Superior temporal gyrus (tissue), 1 donor: Measurements from ENCODE around the gene GYPA.
"Not testable (repeated sequence)": the region's sequence is repeated elsewhere in the genome, so short reads cannot be mapped to it uniquely, and the experiment has no call there.

ENCODE experiments used
- DNase-seq: peaks from one replicate; pipeline ENCODE4 v3.0.0-alpha.2; 2016; ENCODE audit errors: extremely low spot score

GYPA gene

DNA sequence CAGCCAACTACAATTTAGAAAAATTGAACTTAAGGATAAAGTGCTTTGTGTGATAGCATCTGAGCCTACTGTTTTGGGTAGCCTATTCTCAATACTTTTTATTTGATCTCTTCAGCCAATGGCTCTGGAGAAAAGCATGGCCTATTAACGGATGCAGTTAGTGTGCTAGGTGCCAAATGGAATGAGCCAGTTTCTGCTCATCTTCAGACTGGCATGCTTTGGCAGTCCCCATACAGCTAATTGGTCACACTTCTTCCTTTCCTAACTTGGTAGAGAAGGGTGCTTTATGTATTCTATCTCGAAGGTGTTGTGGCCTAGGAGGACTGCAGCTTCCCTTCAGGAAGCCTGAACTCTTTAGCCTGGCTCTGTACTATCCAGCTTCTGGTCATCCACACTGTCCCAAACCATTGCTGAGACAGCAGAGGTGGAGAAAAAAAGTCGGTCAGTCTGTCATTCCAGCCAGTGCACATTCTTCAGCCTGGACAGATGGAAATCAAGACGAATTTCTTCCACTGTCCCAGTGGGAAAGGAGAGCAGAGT, 11.1 kb downstream of the GYPA start:
- DNase-seq = not testable (repeated sequence)

DNA sequence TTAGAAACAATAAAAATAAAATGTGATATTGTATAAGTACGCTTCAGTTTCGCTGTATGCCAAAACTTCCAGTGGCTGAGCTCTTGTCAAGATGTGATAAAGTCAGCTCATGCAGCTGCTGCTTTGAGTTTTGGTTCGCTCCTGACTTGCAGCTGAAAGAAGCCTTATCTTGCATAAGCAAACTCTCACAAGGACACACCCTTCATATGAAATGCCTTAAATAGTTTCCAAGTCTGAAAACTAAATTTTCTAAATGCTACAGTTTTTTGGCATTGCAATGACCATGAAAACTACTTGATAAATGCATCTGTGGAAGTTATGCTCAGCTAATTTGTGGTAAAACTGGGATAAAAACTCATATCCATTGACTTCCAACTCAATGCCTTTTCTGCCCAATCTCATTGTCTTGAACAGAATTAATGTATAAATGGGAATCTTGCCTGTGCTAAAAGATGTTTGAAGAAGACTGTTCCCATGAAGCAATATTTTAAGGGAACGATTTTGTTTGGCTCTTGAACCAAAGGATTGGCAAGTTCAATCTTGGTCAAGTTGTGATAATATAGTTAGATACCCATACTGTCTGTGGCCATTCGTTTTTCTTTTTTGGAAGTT, 11.7 kb downstream of the GYPA start:
- DNase-seq = not testable (repeated sequence)

DNA sequence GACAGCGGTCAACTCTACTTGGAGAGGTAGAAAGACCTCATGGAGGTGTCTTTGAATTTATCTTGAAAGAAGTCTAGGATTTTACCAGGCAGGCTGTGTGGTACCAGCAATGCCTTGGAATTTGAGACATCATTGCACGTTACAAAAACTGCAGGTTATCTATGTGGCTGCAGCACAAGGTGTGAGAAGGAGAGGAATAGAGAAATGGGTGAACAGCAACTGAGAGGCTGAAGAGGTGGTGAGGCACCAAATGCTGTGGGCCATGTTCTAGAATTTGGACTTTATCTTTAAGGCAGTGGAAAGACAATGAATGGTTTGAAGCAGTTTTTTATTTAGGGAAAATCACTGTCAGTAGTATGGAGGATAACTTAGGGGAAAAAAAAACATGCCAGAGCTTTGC, 15.4 kb downstream of the GYPA start:
- not testable (repeated sequence) for DNase-seq

DNA sequence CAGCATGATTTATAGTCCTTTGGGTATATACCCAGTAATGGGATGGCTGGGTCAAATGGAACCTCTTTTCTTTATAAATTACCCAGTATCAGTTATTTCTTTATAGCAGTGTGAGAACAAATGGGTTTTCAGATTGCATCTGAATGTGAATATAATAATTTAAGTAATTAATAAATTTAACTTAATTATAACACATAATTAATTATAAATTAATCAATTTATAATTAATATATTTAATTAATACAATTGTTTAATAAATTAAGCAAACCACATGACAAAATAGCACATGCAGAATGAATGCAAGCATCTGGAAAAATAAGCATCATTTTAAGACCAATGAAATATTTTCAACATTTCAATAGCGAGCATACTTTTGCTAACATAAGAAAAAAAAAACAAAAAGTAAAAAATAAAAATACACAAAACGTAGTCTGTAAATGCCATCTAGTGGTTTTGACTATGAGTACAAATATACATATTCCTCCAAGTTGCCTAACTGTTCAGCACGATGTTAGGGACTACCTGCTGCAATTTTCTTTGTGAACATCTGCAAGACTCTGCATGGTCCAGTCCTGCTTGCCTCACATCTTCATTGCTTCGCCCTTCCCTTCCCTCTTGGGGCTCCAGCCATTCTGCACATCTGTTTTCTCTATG, 16.4 kb downstream of the GYPA start:
- not testable (repeated sequence) for DNase-seq

- DNase-seq = not testable (repeated sequence)
Observed at GRCh38 chr4:144123269-144123668, 17.2 kb downstream of the GYPA start.

- not testable (repeated sequence) for DNase-seq
Observed at GRCh38 chr4:144119752-144120151, 20.8 kb downstream of the GYPA start.

- no peak for DNase-seq
Observed at GRCh38 chr4:144115519-144115918, 25.0 kb downstream of the GYPA start.

- no peak for DNase-seq
Observed at GRCh38 chr4:144113546-144113945, 27.0 kb downstream of the GYPA start.

DNA sequence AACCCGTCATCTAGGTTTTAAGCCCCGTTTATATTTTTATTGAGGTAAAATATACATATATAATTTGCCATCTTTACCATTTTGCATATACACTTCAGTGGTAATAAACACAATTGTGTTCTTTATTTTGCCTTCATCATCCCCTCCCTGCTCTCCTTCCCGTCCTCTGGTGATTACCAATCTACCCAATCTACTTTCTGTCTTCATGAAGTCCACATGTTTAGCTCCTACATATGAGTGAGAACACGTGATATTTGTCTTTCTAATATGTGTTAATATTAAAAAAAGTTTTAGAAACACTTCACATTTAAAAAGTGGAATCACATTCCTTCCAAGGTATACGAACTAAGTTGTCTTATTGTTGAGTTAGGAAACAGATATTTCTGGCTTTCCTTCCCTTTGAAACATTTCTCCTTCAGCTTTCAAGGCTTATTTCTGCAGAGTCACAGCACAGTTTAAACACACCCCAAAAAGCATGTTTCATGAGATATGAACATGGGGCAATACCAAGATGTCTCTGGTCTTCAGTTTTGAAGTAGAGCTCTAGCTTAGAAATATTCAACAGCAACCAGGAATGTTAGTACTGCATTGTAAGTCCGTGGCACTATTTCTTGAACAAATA, 35.9 kb downstream of the GYPA start:
- DNase-seq = no peak

GRCh38 chr4:144097776-144098175, 42.7 kb downstream of the GYPA start:
- not testable (repeated sequence) for DNase-seq

DNA sequence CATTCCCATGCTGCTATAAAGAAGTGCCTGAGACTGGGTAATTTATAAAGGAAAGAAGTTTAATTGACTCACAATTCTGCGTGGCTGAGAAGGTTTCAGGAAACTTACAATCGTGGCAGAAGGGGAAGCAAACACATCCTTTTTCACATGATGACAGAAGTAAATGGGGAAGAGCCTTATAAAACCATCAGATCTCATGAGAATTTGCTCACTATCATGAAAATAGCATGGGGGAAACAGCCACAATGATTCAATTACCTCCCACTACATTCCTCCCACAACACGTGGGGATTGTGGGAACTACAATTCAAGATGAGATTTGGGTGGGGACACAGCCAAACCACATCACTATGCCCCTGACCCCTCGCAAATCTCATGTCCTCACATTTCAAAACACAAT, 46.5 kb downstream of the GYPA start:
- not testable (repeated sequence) for DNase-seq

- DNase-seq = not testable (repeated sequence)
Observed at GRCh38 chr4:144091181-144091580, 49.3 kb downstream of the GYPA start.

DNA sequence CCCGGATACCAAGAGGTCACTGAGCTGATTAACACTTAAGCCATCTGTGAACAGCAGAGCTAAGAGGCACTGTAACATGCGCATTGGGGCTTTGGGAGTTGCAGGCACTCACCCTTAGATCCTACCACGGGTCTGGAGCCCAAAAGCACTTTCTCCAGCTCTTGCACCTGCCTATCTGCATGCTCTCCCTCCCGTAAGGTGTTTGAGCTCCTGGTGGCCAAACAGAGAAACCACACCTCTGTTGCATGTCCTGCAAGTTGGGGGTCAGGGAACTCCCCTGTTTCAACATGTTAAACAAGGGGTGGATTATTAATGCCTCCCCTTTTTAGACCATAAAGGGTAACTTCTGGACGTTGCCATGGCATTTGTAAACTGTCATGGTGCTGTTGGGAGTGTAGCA, 49.8 kb downstream of the GYPA start:
- no peak for DNase-seq

- not testable (repeated sequence) for DNase-seq
Observed at GRCh38 chr4:144082053-144082452, 58.5 kb downstream of the GYPA start.

GRCh38 chr4:144080135-144080534, 60.4 kb downstream of the GYPA start:
- DNase-seq = not testable (repeated sequence)

DNA sequence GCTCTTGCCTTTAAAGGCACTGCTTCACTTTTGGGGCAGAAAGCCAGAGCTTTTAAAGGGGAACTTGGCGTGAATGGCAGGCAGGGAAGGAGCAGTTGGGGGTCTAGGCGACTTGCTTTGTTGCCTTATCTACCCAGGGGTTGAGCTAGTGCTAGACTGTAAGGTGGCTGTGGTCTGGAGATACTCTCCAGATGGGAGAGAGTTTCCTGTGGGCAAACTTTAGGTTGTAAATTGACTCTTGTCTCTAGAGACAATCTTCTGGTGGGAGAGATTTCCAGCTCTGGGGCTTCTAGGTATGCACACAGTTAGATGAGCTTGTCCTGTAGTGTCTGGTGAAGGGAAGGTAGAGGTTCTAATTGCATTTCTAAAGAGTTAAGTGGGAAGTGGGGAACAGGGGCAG, 61.8 kb downstream of the GYPA start:
- DNase-seq = not testable (repeated sequence)

- DNase-seq = not testable (repeated sequence)
Observed at GRCh38 chr4:144061556-144061955, 79.0 kb downstream of the GYPA start.

DNA sequence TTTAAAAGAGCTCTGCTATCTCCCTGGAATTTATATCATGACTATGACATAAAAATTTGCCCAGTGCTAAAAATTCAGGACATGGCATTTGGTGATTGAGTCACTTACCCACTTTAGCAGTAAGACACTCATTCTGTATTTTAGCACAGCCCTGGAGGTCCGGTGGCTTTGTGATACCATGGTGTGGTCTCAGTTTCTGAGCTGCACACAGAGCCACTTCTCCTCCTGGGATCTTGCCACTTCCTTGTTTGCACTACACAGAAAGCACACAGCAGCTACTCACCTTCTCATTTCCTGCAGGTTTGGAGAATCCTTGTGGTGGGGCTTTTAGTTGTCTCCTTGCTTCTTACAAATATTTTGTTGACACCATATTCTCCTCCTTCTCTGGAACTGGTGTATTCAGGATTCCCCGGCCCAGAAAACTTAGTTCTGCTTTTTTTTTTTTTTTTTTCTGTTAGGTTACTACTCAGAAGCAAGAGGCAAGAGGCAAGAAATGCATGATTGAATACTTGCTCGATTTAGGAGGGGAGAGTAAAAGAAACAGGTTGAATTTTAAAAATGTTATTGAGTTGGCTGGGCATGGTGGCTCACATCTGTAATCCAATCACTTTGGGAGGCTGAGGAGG, 80.2 kb downstream of the GYPA start:
- DNase-seq = not testable (repeated sequence)
